Uterus (tissue), 4 donors: ENCODE results near the gene ZNF544. TPM values are rescaled to one million over a fixed set of nuclear protein-coding genes. Genes with fewer than 3 reads are reported as not detected.
"Not testable (repeated sequence)": the region's sequence is repeated elsewhere in the genome, so short reads cannot be mapped to it uniquely, and the experiment has no call there.

ENCODE experiments used
- DNase-seq, 2 donors: peaks; one replicate each; pipeline ENCODE4 v3.0.0-alpha.2; 2019 to 2020
- H3K27ac ChIP-seq, 2 donors: fragments of 200-600 bp; sonication (generic); 1 replicate in 1 of 2; 2 replicates in 1 of 2; pipeline ENCODE4 v1.5.1; 2016 to 2018
- H3K27me3 ChIP-seq, 2 donors: fragments of 200-600 bp; sonication (generic); one replicate each; pipeline ENCODE4 v1.5.1; 2018 to 2019; ENCODE audit warnings: control low read depth in 1 of 2
- H3K36me3 ChIP-seq, 2 donors: fragments of 200-600 bp; sonication (generic); one replicate each; pipeline ENCODE4 v1.5.1; 2019; ENCODE audit warnings: control low read depth in 1 of 2
- H3K4me1 ChIP-seq, 2 donors: fragments of 200-600 bp; sonication (generic); one replicate each; pipeline ENCODE4 v1.5.1; 2018 to 2019; ENCODE audit warnings: control low read depth in 1 of 2
- H3K4me3 ChIP-seq, 2 donors: fragments of 200-600 bp; sonication (generic); 1 replicate in 1 of 2; 2 replicates in 1 of 2; pipeline ENCODE4 v1.5.1; 2018 to 2019; ENCODE audit warnings: mild to moderate bottlenecking in 1 of 2
- H3K9me3 ChIP-seq, 2 donors: fragments of 200-600 bp; sonication (generic); one replicate each; pipeline ENCODE4 v1.5.1; 2019; ENCODE audit warnings: control low read depth in 1 of 2
- CTCF ChIP-seq, 4 experiments: fragments of 200-600 bp in 2 of 4; fragments of 450-650 bp in 2 of 4; sonication (generic) in 2 of 4; IDR thresholded peaks; one replicate each; pipeline ENCODE4 v1.5.1; 2016 to 2019; ENCODE audit warnings: antibody characterized with exemption in 4 of 4, mild to moderate bottlenecking in 2 of 4, moderate library complexity in 1 of 4
- POLR2A ChIP-seq, 2 donors: fragments of 450-650 bp; IDR thresholded peaks; one replicate each; pipeline ENCODE4 v1.6.1; 2016; ENCODE audit warnings: antibody characterized with exemption in 2 of 2, mild to moderate bottlenecking in 1 of 2, moderate library complexity in 1 of 2
- intact Hi-C: fragments of 100-400 bp; cut with DNase I; formaldehyde crosslinking; loops from one replicate; pipeline ENCODE4 v1.15.1; 2023; ENCODE audit warnings: low total_unique reads
- total RNA-seq, 4 donors: library from RNA; depleted of rRNA in 3 of 4; stranded (reverse); fragments of >200 nt in 3 of 4; gene quantifications; one replicate each; pipeline versions ENCODE4 v1.1.0 to v1.2.4, GENCODE V29; 2014 to 2023
- donor health status: DM: yes; HTN: yes; CAD: no.

Gene ZNF544
- total RNA-seq, 4 donors from 2014 or later = 2.6 to 67.0 (median 43.7) TPM

GRCh38 chr19:58252102-58252685 is 23.5 kb downstream of the ZNF544 start:
- H3K27me3 ChIP-seq = no peaks in the 10 kb centered on the region
- no peak overlapping the region for H3K27ac ChIP-seq
- peaks cover 0 to 95% of the 10 kb centered on the region in 2 donors for H3K9me3 ChIP-seq
- no peak for TF ChIP-seq POLR2A (IDR thresholded peaks at IDR 0.05)
- TF ChIP-seq CTCF (IDR thresholded peaks at IDR 0.05) = no peak
- intact Hi-C loops = no loop called here
- no peak overlapping the region for H3K4me3 ChIP-seq
- H3K4me1 ChIP-seq = no peaks in the 10 kb centered on the region
- no peak for DNase-seq
- H3K36me3 ChIP-seq = no peaks in the 10 kb centered on the region

GRCh38 chr19:58258259-58258658 is 29.5 kb downstream of the ZNF544 start:
- H3K36me3 ChIP-seq, intact Hi-C loops, DNase-seq, H3K27ac ChIP-seq, H3K27me3 ChIP-seq, H3K4me1 ChIP-seq, H3K4me3 ChIP-seq: not testable (repeated sequence)
- peaks cover 20 to 93% of the 10 kb centered on the region in 2 donors for H3K9me3 ChIP-seq

GRCh38 chr19:58261600-58261967 is 32.9 kb downstream of the ZNF544 start:
- intact Hi-C loops = no loop called here
- DNase-seq = no peak
- TF ChIP-seq POLR2A (IDR thresholded peaks at IDR 0.05) = no peak
- TF ChIP-seq CTCF (IDR thresholded peaks at IDR 0.05) = no peak
- Histone ChIP-seq H3K36me3 (no peaks in the 10 kb centered on the region), H3K9me3 (peaks cover 20 to 95% of the 10 kb centered on the region in 2 donors), H3K4me3 (no peak overlapping the region), H3K27ac (no peak overlapping the region), H3K27me3 (no peaks in the 10 kb centered on the region), H3K4me1 (no peaks in the 10 kb centered on the region)

- TF ChIP-seq CTCF (IDR thresholded peaks at IDR 0.05) (no peak), POLR2A (IDR thresholded peaks at IDR 0.05) (no peak)
- intact Hi-C loops = no loop called here
- no peak overlapping the region for H3K4me3 ChIP-seq
- no peaks in the 10 kb centered on the region for H3K4me1 ChIP-seq
- H3K36me3 ChIP-seq = no peaks in the 10 kb centered on the region
- no peak for DNase-seq
- H3K27me3 ChIP-seq = no peaks in the 10 kb centered on the region
- H3K9me3 ChIP-seq = peaks cover 20 to 95% of the 10 kb centered on the region in 2 donors
- H3K27ac ChIP-seq = no peak overlapping the region
Measured at GRCh38 chr19:58261968-58262921, 33.5 kb downstream of the ZNF544 start.

- no peak overlapping the region for H3K27ac ChIP-seq
- no peak overlapping the region for H3K4me3 ChIP-seq
- H3K36me3 ChIP-seq = no peaks in the 10 kb centered on the region
- H3K9me3 ChIP-seq = peaks cover 20 to 95% of the 10 kb centered on the region in 2 donors
- intact Hi-C loops = no loop called here
- DNase-seq = no peak
- H3K27me3 ChIP-seq = no peaks in the 10 kb centered on the region
- H3K4me1 ChIP-seq = no peaks in the 10 kb centered on the region
- TF ChIP-seq CTCF (IDR thresholded peaks at IDR 0.05) = no peak
- TF ChIP-seq POLR2A (IDR thresholded peaks at IDR 0.05) = no peak
Measured at GRCh38 chr19:58262922-58263296, 34.2 kb downstream of the ZNF544 start.
